GM19240 (cell line): ENCODE results near the gene ARL5B.

Experiments
- DNase-seq: peaks from one replicate; pipeline ENCODE4 v3.0.0; 2011; ENCODE audit warnings: low spot score; ENCODE audit not compliant: insufficient read length

ARL5B gene

DNA sequence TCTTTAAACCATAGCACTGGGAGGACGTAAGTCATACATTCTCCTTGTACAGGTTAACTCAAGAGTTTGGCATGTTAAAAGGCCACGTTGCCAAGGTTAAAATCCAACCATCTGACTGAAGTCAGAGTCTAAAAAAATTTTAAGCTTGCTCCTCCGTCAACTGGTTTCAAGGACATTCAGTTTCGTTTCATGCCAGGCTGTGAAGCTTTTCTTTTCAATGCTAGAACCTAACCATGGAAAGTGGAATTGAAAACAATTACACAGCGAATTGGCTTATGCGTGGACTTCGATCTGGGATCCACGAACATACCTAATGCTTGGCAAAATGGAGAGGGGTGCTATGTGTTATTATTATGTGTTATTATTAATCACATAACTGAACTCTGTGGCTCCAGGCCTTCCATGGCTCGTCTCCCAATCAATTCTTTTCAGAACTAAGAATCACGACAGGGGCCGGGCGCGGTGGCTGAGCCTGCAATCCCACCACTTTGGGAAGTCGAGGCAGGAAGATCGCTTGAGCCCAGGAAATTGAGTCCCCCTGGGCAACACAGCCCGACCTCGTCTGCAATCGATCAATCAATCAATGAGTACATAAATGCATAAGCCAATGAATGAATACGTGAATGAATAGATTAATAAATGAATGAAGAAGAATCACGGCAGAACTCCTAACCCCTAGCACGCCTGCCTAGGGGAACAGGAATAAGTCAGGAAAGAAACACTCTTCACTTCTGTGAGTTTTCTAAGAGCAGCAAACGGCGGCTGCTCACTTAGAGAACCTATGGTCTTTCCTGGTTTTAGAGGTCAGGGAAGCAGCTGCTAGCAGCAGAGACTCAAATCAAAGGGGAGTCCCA lies 733 bp upstream of the ARL5B start:
- DNase-seq = no peak

DNA sequence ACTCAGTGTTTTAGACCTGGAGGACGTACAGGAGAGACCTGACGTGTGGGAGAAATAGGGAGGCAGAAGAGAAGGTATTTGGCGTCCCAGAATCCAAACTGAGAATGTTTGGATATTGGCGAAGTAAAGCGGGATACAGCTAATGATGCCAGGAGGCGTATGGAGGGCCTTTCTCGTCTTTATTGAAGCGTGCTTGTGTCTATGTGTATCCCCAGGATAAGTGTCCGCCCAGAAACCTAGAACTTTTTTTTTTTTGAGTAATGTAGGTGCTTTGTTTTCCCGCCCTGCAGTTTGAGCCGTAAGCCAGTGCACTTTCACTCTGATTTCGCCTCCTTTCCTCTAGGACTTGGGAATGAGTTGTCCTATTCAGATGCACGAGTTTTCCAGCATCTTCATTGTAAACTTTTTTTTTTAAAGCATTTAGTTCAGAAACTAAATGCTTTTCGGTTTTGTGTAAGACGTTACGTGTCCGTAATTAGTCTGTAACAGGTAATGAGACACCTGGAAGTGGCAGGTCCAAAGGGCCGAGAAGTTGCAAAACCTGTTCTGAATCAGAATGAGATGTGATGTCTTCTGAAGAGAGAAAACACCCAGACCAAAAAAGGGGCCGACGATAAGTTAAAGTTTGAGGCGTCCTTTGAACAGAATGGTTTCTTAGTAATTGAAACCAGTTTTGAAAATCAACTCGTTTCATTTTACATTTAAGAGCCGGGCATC lies 746 bp downstream of the ARL5B start:
- no peak for DNase-seq

DNA sequence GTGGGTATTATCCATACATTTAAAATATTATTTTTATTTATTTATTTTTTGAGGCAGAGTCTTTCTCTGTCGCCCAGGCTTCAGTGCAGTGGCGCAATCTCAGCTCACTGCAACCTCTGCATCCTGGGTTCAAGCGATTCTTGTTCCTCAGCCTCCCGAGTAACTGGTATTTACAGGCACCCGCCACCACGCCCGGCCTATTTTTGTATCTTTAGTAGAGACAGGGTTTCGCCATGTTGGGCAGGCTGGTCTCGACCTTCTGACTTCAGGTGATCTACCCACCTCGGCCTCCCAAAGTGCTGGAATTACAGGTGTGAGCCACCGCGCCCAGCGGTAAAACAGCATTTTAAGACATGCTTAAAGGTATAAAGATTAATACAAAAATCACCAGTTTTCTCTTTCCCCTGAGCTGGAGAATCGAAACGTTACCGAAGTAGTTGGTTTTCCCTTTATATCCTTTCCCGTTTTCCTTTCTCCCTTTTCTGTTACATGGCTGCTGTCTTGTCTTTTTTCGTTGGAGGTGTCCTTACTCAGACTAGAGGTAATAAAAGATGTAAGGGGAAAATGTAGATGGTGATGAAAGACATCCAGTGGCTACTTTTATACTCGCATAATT lies 1.7 kb downstream of the ARL5B start:
- DNase-seq = no peak

DNA sequence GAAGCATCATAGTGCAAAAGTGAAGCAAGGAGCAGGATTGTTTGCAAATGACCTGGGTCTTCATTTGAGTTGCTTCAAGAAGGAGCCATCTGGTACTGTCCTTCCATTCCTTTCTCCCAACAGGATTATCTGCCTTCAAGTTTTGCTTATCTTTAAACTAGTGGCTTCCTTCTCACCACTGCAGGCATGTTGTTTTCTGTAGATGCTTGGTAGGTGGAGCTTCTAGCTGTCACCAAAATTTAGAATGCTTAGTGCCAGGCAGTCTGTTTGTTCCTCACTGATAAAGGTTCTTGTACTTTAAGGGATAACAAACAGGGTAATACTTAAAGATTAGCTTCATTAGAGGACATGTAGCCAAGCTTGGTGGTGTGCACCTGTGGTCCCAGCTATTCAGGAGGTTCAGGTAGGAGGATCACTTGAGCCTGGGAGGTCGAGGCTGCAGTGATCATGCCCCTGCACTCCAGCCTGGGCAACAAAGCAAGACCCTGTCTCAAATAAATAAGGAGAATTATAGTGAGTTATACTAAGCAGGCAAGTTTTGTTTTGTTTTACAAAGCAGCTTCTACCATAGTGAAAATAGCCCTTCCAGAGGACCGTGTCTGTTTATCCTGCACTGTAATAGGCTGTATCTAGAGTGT lies 5.7 kb downstream of the ARL5B start:
- DNase-seq = no peak

DNA sequence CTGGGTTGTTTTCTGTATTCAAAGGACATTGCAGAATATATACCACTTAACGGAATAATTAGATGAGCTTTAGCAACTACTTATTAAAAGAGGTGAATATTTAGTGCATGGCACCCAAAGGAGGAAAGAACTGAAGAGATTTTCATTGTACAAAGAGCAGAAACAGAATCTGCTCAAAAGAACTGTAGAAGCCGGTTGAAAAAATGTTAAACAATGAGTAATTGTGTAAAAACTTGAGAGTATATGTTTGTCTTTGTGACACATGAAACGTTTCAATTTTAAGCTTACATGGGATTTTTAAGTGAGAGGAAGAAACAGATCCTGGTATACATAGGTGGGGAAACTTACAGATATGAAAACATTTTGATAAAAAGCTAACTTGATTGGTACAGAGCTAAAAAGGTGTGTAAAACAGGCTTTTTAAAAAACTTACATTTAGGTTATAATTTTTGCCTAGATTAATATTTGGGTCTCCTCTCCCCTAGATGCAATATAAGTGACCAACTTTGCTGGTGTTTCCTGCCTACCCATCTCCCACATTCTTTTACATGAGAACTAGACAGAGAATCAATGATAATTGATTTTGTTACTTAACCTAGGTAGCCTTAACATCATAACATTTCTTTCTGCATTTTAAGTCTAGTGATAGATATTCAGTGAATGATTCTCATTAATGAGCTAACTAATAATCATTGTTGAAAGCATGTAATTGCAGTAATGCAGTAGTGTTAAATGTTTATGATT lies 6.8 kb downstream of the ARL5B start:
- DNase-seq = no peak

DNA sequence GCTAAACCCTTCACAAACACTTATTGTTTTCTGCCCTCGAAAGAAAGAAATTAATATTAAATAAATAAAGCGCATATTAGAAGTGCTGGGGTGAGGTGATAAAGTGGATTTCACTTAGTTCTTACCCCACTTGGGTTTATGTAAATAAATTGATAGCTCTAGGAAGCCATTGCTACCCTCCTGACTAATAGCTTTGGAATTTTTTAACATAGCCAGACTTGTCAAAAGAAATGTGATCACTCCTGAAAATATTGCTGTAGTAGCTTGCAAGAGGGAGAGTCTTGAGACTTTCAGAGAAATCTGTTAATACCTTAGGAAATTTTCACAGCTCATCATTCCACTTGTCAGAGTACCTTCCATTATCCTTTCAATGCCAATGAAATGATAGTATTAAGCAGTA lies 7.6 kb downstream of the ARL5B start:
- no peak for DNase-seq

DNA sequence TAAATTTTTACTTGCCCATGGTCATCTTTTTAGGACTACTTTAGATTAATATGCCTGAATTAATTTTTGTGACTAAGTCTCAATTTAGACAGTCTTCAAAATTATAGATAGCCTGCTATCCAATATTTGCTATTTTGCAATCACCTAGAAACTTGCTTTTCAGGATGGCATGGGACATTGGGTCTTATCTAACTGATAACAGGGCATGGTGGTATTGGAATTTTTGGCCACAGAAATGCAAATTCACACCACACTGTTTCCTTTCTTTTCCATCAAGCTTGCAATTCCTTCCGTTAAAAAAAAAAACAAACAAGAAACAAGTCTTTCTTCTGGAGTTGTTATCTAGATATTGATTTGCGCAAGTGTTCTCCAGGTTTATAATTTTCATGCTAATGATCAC lies 8.8 kb downstream of the ARL5B start:
- DNase-seq = no peak

DNA sequence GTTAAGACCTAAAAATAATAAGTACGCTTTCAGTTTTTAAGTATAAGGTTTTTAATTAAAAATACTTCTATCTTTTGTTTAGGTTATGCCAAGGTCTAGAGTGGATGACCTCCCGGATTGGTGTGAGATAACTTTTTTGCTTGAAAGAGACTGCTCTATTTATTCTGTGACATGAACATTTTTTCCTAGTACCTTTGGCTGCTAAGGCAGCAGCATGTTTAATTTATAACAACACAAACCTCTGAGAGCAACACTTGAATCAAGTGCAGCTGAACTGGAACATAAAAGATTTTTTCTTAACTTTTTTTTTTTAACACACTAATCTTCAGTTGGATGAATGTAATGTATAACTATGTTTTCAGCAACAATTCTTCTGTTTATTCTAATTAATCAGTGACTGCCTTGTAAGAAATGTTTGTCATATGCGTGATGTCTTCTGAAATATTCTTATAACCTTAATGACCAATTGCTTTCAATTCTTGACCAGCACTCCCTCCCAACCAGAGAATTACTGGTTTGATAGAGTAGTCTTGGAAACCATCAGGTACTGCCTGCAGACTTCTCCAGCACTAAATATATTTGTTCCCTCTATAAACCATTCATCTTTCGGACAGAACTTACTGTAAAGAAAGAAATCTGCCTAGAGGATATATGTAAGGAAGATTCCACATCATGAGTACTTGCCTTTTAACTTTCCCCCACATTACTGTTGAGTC lies 16.0 kb downstream of the ARL5B start:
- DNase-seq = no peak

DNA sequence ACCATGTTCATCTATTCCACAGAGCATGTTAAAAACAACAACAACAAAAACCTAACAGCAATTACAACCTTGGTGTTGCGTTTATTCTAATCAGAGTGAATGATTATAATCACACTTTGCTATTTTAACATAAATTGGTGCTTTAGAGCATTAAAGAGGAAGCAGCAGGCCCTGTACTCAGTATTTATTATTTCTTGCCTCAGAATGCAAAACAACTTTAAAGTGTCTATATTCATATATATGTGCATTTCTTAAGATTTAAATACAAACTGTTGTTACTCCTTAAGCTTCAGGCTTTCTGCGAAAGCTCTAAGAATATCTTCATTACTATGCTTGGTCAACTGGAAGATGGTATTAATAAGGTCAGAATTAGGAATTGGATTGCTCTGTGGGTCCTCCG lies 21.5 kb downstream of the ARL5B start:
- DNase-seq = no peak

DNA sequence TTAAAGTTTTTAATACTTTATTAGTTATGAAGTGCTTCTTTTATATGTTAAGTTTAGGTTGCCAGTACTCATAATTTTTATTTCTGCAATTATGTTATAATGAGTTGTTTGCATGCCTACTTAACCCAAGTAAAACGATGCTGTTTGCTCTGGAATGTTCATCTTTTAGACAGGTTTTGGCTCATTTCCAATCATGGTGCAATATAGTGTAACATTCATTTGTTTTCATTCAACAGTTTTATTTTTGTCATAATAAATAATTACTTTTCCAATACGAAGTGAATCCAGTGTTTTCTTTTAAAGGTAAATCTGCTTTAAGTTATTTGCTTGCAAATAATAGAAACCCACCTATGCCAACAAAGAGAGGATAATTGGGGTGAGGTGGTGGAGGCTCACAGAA lies 22.1 kb downstream of the ARL5B start:
- DNase-seq = no peak

DNA sequence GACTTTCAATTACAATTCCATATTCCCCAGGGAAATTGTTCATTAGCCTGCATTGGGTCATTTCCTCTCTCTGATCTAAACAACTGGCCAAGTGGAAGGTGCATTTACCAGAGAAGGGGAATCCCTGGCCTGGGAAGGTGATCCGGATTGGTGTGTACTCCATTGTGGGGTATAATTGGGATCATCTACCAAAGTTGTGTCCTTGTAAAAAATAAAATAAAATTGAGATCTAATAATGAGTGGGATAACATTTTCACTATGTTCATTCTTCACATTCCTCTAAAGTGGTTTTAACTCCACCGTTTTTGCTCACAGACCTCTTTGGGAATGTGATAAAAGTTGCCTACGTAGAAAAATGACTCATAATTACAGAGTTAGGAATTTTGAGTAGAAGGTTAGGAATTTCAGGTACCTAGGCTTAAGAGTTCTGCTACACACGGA lies 22.8 kb downstream of the ARL5B start:
- DNase-seq = no peak

DNA sequence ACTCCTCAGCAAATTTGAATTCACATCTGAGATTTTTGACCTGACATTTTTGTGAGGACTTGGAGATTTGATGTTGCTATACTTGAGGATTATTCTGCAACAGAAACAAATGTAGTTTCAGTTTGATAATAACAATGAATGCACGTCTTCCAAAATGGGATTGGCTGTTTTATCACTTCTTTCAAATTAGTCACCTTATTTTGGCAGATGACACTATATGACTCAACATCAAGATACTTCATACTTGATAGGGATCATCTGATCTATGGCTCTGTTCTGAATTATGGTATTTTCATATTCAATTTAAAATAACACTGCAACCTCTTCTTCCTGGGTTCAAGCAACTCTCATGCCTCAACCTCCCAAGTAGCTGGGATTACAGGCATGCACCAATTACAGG lies 24.2 kb downstream of the ARL5B start:
- DNase-seq = no peak

DNA sequence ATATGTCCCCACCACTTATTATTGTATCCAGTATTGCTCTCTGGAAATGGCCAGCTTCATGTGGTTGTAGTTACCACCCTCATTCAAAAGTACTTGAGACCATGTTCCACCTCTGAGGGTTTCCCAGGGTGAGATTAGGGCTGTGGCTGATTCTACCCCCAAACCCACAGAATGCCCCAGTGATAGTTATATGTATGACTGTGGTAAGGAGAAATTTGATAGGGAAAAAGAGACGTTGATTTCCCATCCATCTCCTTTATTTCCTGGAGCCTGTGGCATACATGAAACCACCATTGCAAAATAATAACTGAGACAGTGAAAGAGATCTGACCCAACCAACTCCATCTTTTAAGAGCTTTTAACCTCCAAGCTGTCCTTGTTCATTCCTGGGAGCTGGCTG lies 25.2 kb downstream of the ARL5B start:
- no peak for DNase-seq

DNA sequence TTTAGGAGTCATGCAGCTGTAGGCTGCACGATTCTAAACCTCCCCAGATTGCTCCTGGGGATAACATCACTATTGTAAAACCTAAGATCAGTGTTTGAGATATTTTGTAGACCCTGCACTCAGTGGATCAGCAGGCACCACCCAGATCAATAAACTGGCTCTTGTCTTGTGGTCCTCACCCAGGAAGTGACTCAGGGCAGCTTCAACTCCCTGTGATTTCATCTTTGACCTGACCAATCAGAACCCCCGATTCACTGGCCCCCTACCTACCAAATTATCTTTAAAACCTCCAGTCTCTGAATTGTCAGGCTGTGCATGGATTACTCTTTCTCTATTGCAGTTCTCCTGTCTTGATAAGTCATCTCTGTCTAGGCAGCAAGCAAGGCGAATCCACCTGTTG lies 25.7 kb downstream of the ARL5B start:
- no peak for DNase-seq

DNA sequence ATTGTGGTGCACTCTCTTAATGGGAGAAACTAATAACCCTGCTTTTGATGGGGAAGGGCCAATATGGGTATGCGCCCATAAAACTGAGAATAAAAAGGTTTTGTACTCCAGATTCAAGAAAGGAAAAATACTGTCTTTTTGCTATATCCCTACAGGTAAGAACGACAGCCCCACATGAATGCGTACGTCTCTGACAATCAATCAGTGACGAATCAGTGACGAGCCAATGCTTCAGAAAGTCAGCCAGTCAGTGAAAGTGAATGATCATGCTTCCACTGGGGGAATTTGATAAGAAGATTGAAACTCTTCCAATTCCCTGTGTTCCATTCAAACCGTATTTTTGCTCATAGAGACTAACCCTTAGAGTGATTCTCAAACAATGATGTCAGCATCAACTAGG lies 26.3 kb downstream of the ARL5B start:
- DNase-seq = no peak

DNA sequence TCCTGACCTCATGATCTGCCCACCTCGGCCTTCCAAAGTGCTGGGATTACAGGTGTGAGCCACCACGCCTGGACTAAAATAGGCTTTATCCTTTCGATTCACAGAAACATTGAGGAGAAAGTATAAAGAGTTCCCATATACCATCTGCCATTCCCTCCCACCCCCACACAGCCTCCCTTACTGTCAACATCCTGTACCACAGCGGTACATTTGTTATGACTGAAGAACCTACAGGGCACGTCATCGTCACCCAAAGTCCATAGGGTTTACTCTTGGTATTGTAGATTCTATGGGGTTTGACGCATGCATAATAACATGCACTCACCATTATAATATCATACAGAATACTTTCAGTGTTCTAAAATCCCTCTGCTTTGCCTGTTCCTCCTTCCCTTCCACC lies 28.0 kb downstream of the ARL5B start:
- no peak for DNase-seq

DNA sequence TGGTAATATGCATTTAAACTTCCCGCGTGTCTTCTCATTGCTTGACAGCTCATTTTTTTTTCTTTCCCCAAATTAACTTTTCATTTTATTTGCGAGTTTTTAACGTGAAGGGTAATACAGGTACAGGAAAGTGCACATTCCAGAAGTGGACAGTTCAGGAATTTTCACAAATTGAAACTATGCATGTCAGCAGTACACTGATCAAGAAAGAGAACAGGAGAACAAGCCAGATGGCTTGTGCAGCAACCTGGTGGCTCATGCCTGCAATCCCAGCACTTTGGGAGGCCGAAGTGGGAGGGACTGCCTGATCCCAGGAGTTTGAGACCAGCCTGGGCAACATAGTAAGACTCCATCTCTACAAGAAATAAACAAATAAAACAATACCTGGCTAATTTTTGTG lies 28.5 kb downstream of the ARL5B start:
- no peak for DNase-seq

DNA sequence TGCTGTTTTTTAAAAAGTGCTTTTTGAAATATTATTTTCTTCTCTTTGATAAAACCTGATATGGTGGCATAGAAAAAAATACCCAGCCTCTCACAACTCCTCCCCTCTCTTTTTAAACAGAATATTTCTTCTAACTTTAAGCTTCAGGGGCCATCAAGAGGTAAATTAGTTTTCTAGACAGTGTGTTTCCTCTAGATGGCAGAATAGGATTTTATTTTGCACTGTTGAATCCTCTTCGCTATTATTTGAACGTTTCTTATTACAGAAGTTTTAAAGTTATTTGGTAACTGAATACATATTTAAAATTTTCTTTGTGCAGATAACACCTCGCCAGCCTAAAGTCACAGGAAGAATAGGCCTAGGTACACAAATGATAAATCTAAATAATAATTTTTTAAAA lies 30.3 kb downstream of the ARL5B start:
- no peak for DNase-seq

DNA sequence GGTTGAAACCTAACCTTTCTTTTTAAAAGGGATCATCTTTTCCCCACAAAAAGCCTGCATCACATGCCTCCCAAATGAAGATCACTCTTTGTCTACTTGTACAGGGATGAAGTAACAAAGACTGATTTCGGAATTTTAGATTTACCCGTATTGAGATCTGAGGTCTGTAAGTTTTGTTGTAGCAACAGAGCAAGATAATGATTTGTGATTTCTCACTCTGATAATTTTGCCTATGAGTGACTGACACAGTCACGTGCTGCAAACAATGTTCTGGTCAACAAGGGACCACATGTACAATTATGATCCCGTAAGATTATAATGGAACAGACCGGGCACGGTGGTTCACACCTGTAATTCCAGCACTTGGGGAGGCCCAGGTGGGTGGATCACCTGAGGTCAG lies 31.3 kb downstream of the ARL5B start:
- no peak for DNase-seq
